ENCODE measurements around the gene HYPK. TPM values are rescaled to one million over a fixed set of nuclear protein-coding genes. Genes with fewer than 3 reads are reported as not detected.
"Not testable (repeated sequence)": the region's sequence is repeated elsewhere in the genome, so short reads cannot be mapped to it uniquely, and the experiment has no call there.

HYPK gene
- total and polyA plus RNA-seq, 12 donors = 3.7 to 31.5 (median 20.3) TPM

DNA sequence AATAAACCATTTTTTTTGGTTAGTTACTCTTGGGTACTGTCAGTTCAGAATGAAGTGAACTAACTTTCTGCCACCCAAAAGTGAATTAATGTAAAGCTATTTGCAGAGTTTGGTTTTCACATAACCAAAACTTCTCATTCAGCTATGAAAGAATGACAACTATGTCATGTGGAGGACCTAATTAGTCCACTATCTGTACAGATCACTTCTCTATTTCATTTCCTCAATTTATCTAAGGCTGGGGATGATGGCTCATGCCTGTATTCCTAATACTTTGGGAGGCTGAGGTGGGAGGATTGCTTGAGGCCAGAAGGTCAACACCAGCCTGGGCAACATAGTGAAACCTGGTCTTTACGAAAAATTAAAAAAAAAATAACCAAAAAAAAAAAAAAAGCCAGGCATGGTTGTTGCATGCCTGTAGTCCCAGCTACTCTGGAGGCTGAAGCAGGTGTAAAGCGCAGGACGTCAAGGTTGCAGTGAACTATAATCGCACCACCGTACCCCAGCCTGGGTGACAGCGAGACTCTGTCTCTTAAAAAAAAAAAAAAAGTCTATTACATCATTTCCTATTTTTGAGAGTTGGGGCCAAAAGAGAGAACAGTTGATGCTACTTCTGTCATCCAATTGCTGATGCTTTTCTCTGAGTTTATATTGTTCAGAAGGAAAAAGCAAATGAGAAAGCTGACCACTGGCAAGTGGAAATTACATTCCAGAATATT, 8.7 kb downstream of the HYPK start:
- H3K9me3 ChIP-seq (replicated peaks in 1 of 3) = no peaks in the 10 kb centered on the region
- H3K27me3 ChIP-seq = no peaks in the 10 kb centered on the region
- 86 to 89% (median 87%) methylated on average over 6 of the region's 6 CpGs for WGBS, 4 donors
- intact Hi-C loops (cut with DNase I) = no loop called here
- H3K4me3 ChIP-seq = no peak overlapping the region
- H3K36me3 ChIP-seq (replicated peaks in 1 of 2) = peaks cover 0 to 98% of the 10 kb centered on the region in 2 donors
- no peak for TF ChIP-seq POLR2A (IDR thresholded peaks at IDR 0.05)
- TF ChIP-seq CTCF (IDR thresholded peaks at IDR 0.05) = no peak
- H3K27ac ChIP-seq = no peak overlapping the region
- H3K4me1 ChIP-seq (replicated peaks in 1 of 2) = no peaks in the 10 kb centered on the region
- DNase-seq = peak in 1 of 7 donors; percentile 10

DNA sequence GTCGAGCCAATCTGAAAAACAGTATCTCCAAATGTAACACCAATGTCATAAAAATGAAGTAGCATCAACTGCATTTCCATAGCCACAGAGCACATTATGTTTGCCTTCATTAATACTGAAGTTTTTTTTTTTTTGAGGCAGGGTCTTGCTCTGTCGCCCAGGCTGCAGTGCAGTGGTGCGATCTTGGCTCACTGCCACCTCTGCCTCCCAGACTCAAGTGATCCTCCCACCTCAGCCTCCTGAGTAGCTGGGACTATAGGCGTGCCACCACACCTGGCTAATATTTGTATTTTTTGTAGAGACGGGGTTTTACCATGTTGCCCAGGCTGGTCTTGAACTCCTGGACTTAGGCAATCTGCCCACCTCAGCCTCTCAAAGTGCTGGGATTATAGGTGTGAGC, 14.7 kb downstream of the HYPK start:
- intact Hi-C loops (cut with DNase I); H3K4me3 ChIP-seq; DNase-seq; H3K9me3 ChIP-seq (replicated peaks in 1 of 3); H3K4me1 ChIP-seq (replicated peaks in 1 of 2); H3K27ac ChIP-seq; H3K27me3 ChIP-seq: not testable (repeated sequence)
- peaks cover 0 to 74% of the 10 kb centered on the region in 2 donors for H3K36me3 ChIP-seq (replicated peaks in 1 of 2)
- WGBS, 4 donors = 86 to 95% (median 92%) methylated on average over 5 of the region's 5 CpGs

DNA sequence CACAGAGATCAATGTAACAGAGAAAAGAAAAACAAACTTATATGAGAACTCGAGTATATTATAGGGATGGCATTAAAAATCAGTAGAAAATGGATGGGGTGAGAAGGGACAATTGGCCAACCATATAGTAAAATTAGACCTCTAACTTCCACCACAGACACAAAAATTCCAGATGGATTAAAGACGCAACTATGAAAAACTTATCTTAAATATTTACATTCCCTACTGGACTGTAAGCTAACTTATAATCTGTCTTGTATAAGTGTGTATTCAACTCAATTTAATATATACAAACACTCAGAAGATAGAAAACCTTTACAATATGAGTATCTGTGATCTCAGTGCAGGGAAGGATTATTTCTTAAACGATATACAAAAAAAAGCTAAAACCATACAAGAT, 21.1 kb downstream of the HYPK start:
- Histone ChIP-seq H3K9me3 (replicated peaks in 1 of 3) (no peaks in the 10 kb centered on the region), H3K27ac (no peak overlapping the region), H3K4me3 (no peak overlapping the region), H3K36me3 (replicated peaks in 1 of 2) (peaks cover 0 to 11% of the 10 kb centered on the region in 2 donors), H3K4me1 (replicated peaks in 1 of 2) (peaks cover 9 to 36% of the 10 kb centered on the region in 2 donors), H3K27me3 (no peaks in the 10 kb centered on the region)
- DNase-seq = no peak
- TF ChIP-seq CTCF (IDR thresholded peaks at IDR 0.05) (no peak), POLR2A (IDR thresholded peaks at IDR 0.05) (no peak)
- WGBS, 4 donors = 75 to 86% (median 80%) methylated on average over 3 of the region's 3 CpGs
- intact Hi-C loops (cut with DNase I) = no loop called here

DNA sequence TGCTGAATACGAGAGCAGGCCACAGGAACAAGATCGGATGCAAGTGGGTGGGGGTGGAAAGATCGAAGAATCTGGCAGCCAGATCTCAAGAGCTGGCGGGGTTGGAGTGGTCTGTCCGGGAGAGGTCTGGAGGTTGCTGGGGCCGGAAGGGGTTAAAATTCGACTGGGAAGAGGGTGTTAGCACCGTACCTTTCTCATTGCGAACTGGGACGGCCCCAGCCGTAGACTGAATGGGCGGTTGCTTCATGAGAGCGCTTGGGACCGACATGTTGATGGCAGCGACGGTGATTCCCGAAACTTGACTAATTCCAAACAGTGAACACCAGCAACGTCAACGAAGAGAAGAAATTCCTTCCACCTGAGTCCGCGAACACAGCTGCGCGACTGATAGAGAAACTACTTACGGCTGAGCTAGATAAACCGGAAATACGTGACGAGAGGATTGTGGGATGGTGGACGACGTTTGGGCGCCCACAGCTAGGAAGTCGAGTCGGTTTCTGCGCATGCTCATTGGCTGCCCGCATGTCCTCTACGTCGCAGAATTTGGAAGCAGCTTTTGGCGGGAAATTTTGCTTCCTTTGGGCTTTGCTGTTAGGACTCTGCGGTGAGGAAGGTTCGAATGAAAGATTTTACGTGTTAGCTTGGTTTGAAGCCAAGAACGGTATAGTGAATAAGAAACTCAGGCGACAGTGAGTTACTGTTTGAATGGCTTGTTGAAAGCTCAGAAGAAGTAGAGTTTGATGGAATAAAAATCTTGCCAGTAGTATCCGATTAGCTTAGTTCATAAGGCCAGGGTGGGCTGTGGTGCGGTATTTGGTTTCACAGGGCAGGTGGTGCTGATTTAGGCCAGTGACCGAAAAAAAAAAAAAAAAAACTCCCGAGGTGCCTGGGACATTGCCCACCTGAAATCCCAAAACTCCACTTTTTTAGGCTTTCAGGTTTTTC, 24.2 kb downstream of the HYPK start, which contains the start of gene MFAP1:
Gene MFAP1 (minus strand): TSS at position 389 of the 945 bp plus-strand sequence. CDS start 121 bp downstream, at position 268.
- Histone ChIP-seq H3K36me3 (replicated peaks in 1 of 2) (no peaks in the 10 kb centered on the region), H3K4me1 (replicated peaks in 1 of 2) (peaks cover 9 to 44% of the 10 kb centered on the region in 2 donors), H3K4me3 (peak within 1 kb of the TSS; percentile 49 to 87 (median 77)), H3K9me3 (replicated peaks in 1 of 3) (no peaks in the 10 kb centered on the region), H3K27ac (peak within 1 kb of the TSS; percentile 71 to 98 (median 93)), H3K27me3 (no peaks in the 10 kb centered on the region)
- WGBS, 4 donors = 8 to 9% (median 8%) methylated on average over 41 to 46 of the region's 46 CpGs
- intact Hi-C loops (cut with DNase I) = no loop called here
- TF ChIP-seq POLR2A (IDR thresholded peaks at IDR 0.05) = peak; percentile 86 to 94
- TF ChIP-seq CTCF (IDR thresholded peaks at IDR 0.05) = no peak
- peak; percentile 93 to 99 (median 97) for DNase-seq

- H3K27me3 ChIP-seq; H3K4me3 ChIP-seq; H3K27ac ChIP-seq; intact Hi-C loops (cut with DNase I); H3K9me3 ChIP-seq (replicated peaks in 1 of 3); DNase-seq; H3K36me3 ChIP-seq (replicated peaks in 1 of 2): not testable (repeated sequence)
- H3K4me1 ChIP-seq (replicated peaks in 1 of 2) = peaks cover 9 to 44% of the 10 kb centered on the region in 2 donors
- WGBS, 4 donors = 90 to 97% (median 95%) methylated on average over 11 of the region's 11 CpGs
Measured at GRCh38 chr15:43825305-43825704, 24.9 kb downstream of the HYPK start.

All from adrenal gland (tissue), 12 donors.